ENCODE measurements around the gene LRRC72. TPM values are rescaled to one million over a fixed set of nuclear protein-coding genes. Genes with fewer than 3 reads are reported as not detected.

Gene LRRC72
- total RNA-seq, 6 experiments from 2014 or later: not detected

DNA sequence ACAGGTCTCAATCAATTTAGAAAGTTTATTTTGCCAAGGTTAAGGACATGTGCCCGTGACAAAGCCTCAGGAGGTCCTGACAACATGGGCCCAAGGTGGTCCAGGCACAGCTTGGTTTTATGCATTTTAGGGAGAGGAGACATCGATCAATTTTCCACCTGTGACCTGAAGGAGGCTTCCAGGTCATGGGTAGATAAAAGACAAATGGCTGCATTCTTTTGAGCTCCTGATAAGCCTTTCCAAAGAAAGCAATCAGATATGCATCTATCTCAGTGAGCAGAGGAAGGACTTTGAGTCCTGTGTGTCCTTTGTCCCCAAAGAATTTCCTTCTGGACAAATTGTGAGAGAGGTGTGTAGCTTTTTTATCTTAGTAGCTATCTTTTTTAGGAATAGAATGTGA is 15.8 kb downstream of the LRRC72 start:
- no peak for DNase-seq
- no peaks in the 10 kb centered on the region; the same call in 1 of the 2 replicates for H3K27me3 Mint-ChIP-seq (ENCODE audit: insufficient read depth)
- TF ChIP-seq, protein P1, sequence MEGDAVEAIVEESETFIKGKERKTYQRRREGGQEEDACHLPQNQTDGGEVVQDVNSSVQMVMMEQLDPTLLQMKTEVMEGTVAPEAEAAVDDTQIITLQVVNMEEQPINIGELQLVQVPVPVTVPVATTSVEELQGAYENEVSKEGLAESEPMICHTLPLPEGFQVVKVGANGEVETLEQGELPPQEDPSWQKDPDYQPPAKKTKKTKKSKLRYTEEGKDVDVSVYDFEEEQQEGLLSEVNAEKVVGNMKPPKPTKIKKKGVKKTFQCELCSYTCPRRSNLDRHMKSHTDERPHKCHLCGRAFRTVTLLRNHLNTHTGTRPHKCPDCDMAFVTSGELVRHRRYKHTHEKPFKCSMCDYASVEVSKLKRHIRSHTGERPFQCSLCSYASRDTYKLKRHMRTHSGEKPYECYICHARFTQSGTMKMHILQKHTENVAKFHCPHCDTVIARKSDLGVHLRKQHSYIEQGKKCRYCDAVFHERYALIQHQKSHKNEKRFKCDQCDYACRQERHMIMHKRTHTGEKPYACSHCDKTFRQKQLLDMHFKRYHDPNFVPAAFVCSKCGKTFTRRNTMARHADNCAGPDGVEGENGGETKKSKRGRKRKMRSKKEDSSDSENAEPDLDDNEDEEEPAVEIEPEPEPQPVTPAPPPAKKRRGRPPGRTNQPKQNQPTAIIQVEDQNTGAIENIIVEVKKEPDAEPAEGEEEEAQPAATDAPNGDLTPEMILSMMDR (IDR thresholded peaks at IDR 0.05): no peak
- H3K36me3 Mint-ChIP-seq (ENCODE audit: low read depth): no peaks in the 10 kb centered on the region
- H3K4me1 Mint-ChIP-seq (ENCODE audit: low read depth): no peaks in the 10 kb centered on the region
- H3K27ac Mint-ChIP-seq: no peak overlapping the region
- no peak overlapping the region for H3K4me3 Mint-ChIP-seq
- H3K9me3 Mint-ChIP-seq: no peaks in the 10 kb centered on the region

DNA sequence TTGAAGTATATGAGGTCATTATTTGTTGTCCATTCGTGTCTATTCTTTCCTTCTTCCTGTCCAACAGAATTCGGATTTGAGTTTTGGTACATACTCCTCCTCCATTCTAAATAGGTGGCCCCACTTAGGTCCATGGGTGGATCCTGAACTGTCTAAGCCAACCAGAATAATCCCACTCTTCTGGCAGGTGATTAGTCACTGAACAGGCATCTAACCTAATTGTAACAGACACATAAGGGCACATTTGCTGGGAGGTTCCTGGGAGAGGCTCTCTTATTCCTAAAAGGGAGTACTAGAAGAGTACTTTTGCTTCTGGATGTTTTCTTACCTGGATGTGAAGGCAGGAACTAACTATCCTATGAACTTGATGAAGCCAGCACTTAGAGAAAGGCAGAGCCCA is 16.8 kb downstream of the LRRC72 start:
- Mint-ChIP-seq H3K27me3 (ENCODE audit: insufficient read depth) (no peaks in the 10 kb centered on the region), H3K27ac (no peak overlapping the region), H3K4me1 (ENCODE audit: low read depth) (no peaks in the 10 kb centered on the region), H3K9me3 (no peaks in the 10 kb centered on the region), H3K4me3 (no peak overlapping the region), H3K36me3 (ENCODE audit: low read depth) (no peaks in the 10 kb centered on the region)
- TF ChIP-seq, protein P1 (IDR thresholded peaks at IDR 0.05): no peak
- no peak for DNase-seq

DNA sequence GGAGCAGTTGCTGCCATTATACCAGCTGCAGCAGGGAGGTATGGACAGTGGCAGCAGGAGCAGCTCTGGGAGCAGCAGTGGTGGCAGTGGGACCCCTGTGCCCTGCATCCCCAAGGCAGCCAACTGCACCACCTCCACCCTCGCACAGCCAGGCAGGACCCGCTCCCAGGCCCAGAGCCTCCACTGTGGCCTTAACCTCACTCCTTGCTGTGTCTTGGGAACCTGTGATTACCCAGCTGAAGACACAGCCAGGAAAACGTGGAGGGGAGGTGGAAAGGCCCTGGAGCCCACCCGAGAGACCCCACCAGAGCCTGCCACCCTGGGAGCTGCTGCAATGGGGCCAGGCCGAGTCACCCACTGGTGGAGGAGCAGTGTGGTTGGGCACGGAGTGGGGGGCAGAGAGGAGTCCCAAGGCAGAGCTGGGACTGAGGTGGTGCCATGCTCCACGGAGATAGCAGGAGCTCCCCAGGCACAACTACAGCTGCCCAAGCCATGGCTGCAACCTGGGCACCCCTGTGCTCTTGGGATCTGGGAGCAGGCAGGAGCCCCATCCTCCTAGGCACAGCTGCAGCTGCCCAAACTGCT is 20.4 kb downstream of the LRRC72 start:
- Mint-ChIP-seq H3K4me3 (no peak overlapping the region), H3K27me3 (ENCODE audit: insufficient read depth) (no peaks in the 10 kb centered on the region), H3K36me3 (ENCODE audit: low read depth) (no peaks in the 10 kb centered on the region), H3K4me1 (ENCODE audit: low read depth) (no peaks in the 10 kb centered on the region), H3K27ac (no peak overlapping the region), H3K9me3 (no peaks in the 10 kb centered on the region)
- TF ChIP-seq, protein P1 (IDR thresholded peaks at IDR 0.05): no peak
- DNase-seq: no peak

DNA sequence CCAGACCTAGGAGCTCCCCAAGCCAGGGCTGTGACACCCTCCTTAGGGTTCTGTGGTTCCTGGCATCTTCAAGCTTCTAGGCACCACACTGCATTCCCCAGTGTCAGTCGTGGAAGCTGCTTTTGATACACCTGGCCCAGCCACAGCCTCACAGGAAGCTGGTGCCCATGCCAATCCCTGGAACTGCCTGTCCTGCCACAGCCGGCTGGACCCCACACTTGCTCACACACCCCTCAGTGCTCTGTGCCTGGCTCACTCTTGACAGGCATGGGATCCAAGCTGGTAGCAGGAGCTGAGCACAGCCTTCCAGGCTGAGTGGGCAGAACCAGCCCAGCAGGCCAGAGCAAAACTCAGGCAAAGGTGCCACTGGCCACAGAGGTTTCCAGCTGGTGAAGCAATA is 21.8 kb downstream of the LRRC72 start:
- TF ChIP-seq, protein P1 (IDR thresholded peaks at IDR 0.05): no peak
- no peak for DNase-seq
- Mint-ChIP-seq H3K27ac (no peak overlapping the region), H3K4me3 (no peak overlapping the region), H3K36me3 (ENCODE audit: low read depth) (no peaks in the 10 kb centered on the region), H3K27me3 (ENCODE audit: insufficient read depth) (no peaks in the 10 kb centered on the region), H3K9me3 (no peaks in the 10 kb centered on the region), H3K4me1 (ENCODE audit: low read depth) (no peaks in the 10 kb centered on the region)

DNA sequence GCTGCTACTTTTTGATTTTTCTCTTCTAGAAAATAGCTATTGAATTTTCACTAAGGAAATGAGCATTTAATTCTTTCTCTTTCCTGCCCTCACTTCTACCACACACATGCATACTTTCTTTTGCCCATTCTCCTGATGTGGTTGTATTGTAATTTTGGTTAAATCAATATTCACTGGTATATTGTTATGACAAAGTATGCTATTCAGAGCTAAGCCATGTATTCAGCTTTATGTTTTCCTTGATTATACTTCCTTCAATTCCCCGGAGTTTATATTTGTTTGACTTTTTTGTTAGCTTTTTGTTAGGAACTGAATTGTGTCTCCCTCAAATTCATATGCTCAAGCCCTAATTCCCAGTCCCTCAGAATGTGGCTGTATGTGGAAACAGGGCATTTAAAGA is 24.0 kb downstream of the LRRC72 start:
- Mint-ChIP-seq H3K27me3 (ENCODE audit: insufficient read depth) (no peaks in the 10 kb centered on the region; the same call in 1 of the 2 replicates), H3K4me3 (no peak overlapping the region), H3K27ac (no peak overlapping the region), H3K4me1 (ENCODE audit: low read depth) (no peaks in the 10 kb centered on the region), H3K36me3 (ENCODE audit: low read depth) (no peaks in the 10 kb centered on the region), H3K9me3 (no peaks in the 10 kb centered on the region)
- DNase-seq: no peak
- TF ChIP-seq, protein P1 (IDR thresholded peaks at IDR 0.05): no peak
